GM18502 (cell line): Measurements from ENCODE around the gene PRMT7.

ENCODE experiments used
- ATAC-seq: cut with Tn5 transposase; IDR thresholded peaks from one replicate; pipeline ENCODE4 v1.9.1; 2021; ENCODE audit warnings: mild to moderate bottlenecking; ENCODE audit not compliant: unreplicated experiment, poor library complexity

Gene PRMT7

GRCh38 chr16:68344252-68344651 is 33.4 kb downstream of the PRMT7 start:
- no peak for ATAC-seq

DNA sequence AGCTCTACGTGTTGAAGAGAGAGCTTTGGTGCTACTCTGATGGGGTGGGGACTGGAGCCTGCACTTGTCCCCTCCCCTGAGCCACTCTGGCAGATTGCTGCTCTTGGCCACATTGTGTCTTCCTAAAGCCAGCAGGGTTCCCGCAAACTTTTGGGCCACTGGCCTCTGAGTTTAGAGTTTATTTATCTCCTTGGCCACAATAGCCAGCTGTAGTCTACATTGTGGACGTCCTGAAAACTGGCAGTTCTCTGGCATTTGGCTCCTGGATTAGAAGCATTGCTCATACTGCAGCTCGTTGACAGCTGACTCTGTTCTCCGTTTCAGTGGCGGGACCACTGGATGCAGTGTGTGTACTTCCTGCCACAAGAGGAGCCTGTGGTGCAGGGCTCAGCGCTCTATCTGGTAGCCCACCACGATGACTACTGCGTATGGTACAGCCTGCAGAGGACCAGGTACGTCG is 34.6 kb downstream of the PRMT7 start:
- no peak for ATAC-seq

DNA sequence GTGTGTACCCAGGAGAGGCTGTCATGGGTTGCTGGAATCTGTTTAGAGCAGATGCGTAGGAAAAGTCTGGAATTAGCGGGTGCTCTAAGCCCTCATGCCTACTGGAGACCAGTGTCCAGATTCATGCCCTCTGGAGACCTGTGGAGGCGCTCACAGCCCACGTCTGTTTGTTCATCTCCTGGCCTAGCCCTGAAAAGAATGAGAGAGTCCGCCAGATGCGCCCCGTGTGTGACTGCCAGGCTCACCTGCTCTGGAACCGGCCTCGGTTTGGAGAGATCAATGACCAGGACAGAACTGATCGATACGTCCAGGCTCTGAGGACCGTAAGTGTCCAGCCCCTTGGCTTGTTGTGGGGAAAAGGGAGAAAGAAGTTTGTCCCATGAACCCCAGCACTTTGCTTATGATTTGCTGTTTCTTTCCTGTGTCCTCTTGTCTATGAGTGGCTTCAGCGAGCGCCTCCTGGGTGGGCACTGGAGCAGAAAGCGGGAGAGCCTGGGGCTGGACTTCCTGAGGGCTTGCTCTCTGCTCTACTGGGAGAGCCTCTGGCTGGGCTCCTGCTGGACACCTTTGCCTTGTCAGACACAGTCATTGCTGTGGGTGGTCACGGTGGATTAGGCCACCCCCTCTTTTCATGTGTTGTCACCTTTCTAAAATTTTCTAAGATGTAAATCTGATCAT is 35.3 kb downstream of the PRMT7 start:
- no peak for ATAC-seq

DNA sequence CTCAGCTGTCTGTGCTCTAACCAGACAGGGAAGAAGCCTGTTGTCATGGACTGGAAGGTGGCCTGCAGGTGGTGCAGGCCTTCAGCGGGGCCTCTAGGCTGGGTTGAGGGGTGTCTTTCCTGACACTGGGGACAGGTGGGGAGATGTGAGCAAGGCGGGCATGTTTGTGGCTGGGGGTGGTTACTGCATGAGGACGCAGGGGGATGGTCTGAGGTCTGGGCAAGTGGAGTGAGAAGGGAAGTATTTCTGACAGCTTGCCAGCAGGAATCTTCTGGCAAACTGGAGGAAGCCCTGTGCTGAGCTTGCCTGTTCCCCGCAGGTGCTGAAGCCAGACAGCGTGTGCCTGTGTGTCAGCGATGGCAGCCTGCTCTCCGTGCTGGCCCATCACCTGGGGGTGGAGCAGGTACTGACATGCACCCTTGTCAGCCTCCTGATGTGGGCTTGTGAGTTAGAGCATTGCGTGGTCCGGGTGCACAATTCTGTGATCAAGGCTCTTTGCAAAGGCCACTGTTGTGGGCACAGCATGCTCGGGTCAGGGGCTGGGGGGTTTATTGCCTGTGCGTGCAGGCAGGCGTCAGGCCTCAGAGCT is 36.2 kb downstream of the PRMT7 start:
- ATAC-seq = no peak

- no peak for ATAC-seq
These were observed 36.8 kb downstream of the PRMT7 start for GRCh38 chr16:68347605-68348004.

GRCh38 chr16:68348639-68349445 is 38.0 kb downstream of the PRMT7 start:
- ATAC-seq = no peak

DNA sequence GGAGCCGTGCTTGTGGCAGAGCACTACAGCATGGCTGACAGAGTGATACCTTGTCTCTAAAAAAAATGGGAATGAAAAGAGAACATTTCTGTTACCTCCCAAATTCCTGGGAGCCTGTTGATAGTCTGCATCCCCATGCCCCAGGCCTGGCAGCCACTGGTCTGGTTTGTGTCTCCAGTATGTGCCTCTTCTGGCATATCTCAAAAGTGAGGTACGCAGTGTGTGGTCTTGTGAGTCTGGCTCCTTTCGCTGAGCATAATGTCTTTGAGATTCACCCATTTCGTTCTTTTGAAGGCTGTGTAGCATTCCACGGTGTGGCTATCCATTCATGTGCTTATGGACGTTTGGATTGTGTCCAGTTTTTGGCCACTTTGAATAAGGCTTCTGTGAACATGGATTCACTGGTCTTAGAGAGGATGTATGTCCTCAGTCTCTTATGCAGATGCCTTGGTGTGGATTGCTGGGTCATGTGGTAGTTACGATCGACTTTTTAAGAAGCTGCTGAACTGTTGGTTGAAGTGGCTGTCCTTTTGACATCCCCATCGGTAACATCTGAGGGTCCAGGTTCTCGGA is 39.1 kb downstream of the PRMT7 start:
- no peak for ATAC-seq

DNA sequence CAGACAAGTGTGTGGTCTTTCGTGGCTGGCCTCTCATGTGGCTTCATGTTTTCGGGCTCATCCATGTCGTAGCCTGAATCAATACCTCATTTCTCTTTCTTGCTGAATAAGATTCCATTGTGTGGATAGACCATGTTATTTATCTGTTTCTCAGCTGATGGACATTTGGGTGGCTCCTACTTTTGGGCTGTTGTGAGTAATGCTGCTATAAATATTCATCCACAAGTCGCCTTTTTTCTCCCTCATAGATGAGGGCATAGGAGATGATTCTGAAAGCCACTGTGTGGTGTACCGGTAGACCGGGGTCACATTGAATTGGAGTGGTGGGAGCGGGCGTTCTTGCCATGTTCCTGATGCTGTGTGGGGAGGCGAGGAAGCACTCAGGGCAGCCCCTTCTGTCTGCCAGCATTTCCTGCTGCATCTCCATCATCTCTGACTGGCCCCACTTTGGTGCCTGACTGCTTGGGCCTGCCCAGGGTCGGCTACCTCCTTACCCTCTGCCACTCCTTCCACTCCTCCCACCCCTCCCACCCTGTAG is 40.1 kb downstream of the PRMT7 start:
- no peak for ATAC-seq

GRCh38 chr16:68351463-68351862 is 40.6 kb downstream of the PRMT7 start:
- no peak for ATAC-seq

DNA sequence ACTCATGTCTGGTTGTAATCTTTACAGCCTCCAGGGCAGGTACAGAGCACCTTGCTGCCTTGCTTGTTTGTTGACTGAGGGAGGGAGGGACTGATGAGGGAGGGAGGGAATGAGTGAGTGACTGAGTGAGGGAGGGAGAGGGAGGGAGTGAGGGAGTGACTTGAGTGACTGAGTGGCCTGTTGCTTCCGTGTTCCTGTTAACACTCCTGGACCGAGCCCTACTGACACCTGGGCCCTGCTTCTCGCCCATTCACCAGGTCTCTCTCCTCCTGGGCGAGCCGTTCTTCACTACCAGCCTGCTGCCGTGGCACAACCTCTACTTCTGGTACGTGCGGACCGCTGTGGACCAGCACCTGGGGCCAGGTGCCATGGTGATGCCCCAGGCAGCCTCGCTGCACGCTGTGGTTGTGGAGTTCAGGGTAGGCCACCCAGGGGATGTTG is 41.2 kb downstream of the PRMT7 start:
- ATAC-seq = no peak

- ATAC-seq = no peak
These were observed 42.5 kb downstream of the PRMT7 start for GRCh38 chr16:68353366-68353765.

DNA sequence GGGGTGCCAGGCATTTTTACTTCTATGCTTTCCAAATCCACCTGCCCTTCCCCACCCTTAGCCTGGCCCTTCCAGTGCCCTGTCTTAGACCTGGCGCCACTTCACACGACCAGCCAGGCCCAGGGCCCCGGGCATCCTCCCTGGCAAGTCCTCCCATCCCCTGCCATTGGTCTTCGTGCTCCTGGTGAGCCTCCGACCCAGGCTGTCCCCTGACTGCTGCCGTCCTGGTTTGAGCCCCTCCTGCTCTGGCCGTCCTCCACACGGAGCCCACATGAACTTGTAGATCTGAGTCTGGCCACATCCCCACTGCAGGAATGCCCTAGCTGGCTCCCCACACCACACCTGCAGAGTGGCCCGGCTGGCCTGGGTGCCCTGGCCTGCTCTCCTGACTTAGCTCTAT is 44.0 kb downstream of the PRMT7 start:
- no peak for ATAC-seq

DNA sequence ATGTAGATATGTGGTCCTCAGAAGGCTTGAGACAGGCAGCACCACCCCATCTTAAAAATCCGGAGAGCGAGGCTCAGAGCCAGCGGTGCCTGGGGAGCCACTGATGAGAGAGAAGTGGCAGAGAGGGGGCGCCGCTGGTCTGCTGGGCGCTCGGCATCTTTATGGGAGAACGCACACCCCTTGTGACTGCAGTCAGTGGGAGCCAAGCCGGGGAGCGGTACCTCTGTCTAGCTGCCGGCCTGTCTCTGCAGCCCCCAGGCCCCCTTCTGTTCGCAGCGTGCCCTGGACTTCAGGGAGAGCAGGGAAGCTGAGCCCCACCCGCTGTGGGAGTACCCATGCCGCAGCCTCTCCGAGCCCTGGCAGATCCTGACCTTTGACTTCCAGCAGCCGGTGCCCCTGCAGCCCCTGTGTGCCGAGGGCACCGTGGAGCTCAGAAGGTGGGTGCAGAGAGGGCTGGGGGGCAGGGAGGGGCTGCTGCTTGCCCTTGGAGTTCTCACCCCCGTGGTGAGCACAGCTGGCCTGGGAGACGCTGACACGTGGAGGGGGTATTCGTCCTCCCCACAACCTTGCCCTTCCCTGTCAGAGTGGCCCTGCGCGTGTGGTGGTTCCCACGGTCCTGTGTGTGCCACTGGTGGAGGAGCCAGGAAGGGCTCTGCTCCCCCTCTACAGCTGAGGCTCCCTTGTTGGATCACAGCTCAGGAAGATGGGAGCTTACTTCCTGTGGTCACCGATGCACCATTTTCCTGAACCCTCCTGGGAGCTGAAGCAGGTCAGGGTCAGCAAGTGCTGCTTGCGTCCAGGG is 44.8 kb downstream of the PRMT7 start:
- ATAC-seq = peak; percentile 7

DNA sequence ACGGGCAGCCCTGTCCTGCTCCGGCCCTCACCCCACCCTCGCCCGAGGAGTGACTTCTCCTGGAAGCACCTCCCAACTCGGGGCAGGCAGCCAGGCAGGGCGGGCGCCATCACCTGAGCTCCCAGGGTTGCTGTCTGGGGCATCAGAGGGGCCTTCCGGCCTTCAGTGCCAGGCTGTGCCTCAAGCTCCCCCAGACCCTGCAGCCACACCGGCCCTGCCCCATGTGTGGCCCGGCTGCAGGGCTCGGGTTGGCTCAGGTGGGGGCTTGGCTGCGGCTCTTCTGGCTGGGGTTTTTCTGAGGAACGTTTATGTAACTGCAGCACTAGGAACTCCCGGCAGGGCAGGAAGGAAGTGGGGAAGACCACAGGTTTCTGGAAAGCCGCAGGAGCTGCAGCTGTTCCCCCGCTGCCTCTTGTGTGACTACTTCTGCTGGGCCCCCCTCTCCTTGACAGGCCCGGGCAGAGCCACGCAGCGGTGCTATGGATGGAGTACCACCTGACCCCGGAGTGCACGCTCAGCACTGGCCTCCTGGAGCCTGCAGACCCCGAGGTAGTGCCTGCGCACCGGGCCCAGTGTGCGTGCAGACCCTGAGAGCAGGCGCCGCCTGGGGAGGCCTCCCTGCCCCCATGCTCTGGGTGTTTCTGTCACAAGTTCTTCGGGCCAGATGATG is 45.6 kb downstream of the PRMT7 start:
- ATAC-seq = peak; percentile 82

GRCh38 chr16:68356919-68357286 is 46.1 kb downstream of the PRMT7 start:
- no peak for ATAC-seq

DNA sequence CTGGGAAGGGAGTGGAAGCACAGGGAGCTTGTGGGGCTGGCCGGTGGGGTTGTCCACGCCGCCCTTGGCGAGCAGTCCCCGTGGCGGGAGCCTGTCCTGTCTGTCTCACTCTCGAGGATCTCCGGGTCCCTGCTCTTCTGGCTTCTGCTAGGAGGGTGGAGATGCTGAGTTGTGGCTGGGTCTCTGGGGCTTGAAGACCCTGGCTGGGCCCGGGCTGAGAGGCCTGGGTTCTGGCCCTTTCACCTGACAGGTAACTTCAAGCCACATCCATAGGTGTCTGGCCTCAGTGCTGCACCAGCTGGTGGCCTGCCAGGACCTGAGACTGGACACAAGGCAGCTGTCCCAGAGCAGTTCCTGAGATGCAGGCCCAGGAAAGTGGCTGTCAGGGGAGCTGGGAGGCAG is 46.7 kb downstream of the PRMT7 start:
- no peak for ATAC-seq

GRCh38 chr16:68357923-68358322 is 47.1 kb downstream of the PRMT7 start:
- ATAC-seq = no peak

- ATAC-seq = no peak
These were observed 48.1 kb downstream of the PRMT7 start for GRCh38 chr16:68358951-68359350.

- no peak for ATAC-seq
These were observed 48.8 kb downstream of the PRMT7 start for GRCh38 chr16:68359398-68360191.
